K562 (cell line): ENCODE data around the gene GALNT17. TPM values are rescaled to one million over a fixed set of nuclear protein-coding genes. Genes with fewer than 3 reads are reported as not detected.

Source experiments
- ATAC-seq: fragments of 200-7000 bp; cut with Tn5 transposase; 3 replicates; pipeline ENCODE4 v1.9.1; 2020; ENCODE audit warnings: moderate library complexity
- BruUV-seq: library from RNA; stranded (reverse); fragments of 400-500 nt; replicated peaks from 2 replicates; lab custom pipeline; 2021; lab: Mats Ljungman, UMichigan
- CTCF ChIA-PET: fragments of 300-600 bp; formaldehyde crosslinking; extraction: SDS; loops from one replicate; lab custom pipeline; 2021; ENCODE audit warnings: low intra/inter-chr PET ratio; lab: Yijun Ruan, JAX
- POLR2A ChIA-PET: fragments of 300-600, 350-650 bp; sonication (Branson Sonifier 250); formaldehyde crosslinking; extraction: SDS; loops from one replicate; lab custom pipeline; 2021; ENCODE audit warnings: antibody characterized with exemption, inconsistent platforms; lab: Yijun Ruan, JAX
- DNase-seq, 4 experiments: peaks; one replicate each; pipeline versions ENCODE4 v3.0.0 to v3.0.0-alpha.2; 2011 to 2018; ENCODE audit warnings: low spot score in 3 of 4, mixed read lengths in 3 of 4; ENCODE audit errors: extremely low read depth in 1 of 4
- FAIRE-seq: peaks from 2 replicates; lab custom pipeline; 2011; peaks lifted over from hg19 to GRCh38; lab: Jason Lieb, UNC
- H2AFZ ChIP-seq: 2 replicates; pipeline ENCODE4 v1.6.0; 2011; ENCODE audit warnings: low read depth, low read length, control low read depth, inconsistent platforms
- H3K27ac ChIP-seq: fragments of 200-600 bp; 3 replicates; pipeline ENCODE4 v1.8.0; 2011; ENCODE audit warnings: low read depth, mild to moderate bottlenecking, control low read depth, inconsistent platforms, low read length, moderate library complexity, mixed read lengths; ENCODE audit errors: extremely low read depth
- H3K27me3 ChIP-seq, 2 experiments: fragments of 300-600 bp in 1 of 2; 2 replicates in 1 of 2; 3 replicates in 1 of 2; pipeline versions ENCODE4 v1.6.0 to v1.8.0; 2011; ENCODE audit warnings: inconsistent platforms in 2 of 2, low read length in 2 of 2, mild to moderate bottlenecking in 1 of 2, mixed read lengths in 1 of 2, moderate library complexity in 1 of 2; ENCODE audit not compliant: control insufficient read depth in 2 of 2, insufficient read depth in 2 of 2
- H3K36me3 ChIP-seq: fragments of 300-600 bp; 3 replicates; pipeline ENCODE4 v1.8.0; 2011; ENCODE audit warnings: mild to moderate bottlenecking, low read length, inconsistent platforms; ENCODE audit not compliant: control insufficient read depth, insufficient read depth
- H3K4me1 ChIP-seq, 2 experiments: fragments of 200-600 bp in 1 of 2; replicated peaks in 1 of 2; 2 replicates in 1 of 2; 3 replicates in 1 of 2; pipeline versions ENCODE4 v1.5.1 to v1.8.0; 2011; ENCODE audit warnings: inconsistent platforms in 2 of 2, low read length in 2 of 2, mild to moderate bottlenecking in 1 of 2, mixed read lengths in 1 of 2, moderate library complexity in 1 of 2; ENCODE audit not compliant: control insufficient read depth in 2 of 2, insufficient read depth in 2 of 2
- H3K4me2 ChIP-seq: 2 replicates; pipeline ENCODE4 v1.6.1; 2011; ENCODE audit warnings: low read length, control low read depth, inconsistent platforms, mixed read lengths; ENCODE audit not compliant: insufficient read depth
- H3K4me3 ChIP-seq: fragments of 200-600 bp; sonication (generic), shearing (Covaris generic); 2 replicates; pipeline ENCODE4 v1.5.1; 2016; ENCODE audit warnings: control low read depth, inconsistent platforms
- H3K79me2 ChIP-seq: fragments of 200-600 bp; 3 replicates; pipeline ENCODE4 v1.8.0; 2011; ENCODE audit warnings: low read length, inconsistent platforms; ENCODE audit not compliant: control insufficient read depth, insufficient read depth
- H3K9ac ChIP-seq, 2 experiments: 2 replicates each; pipeline versions ENCODE4 v1.6.0 to v1.6.1; 2011; ENCODE audit warnings: low read depth in 2 of 2, low read length in 2 of 2, control low read depth in 1 of 2, inconsistent platforms in 1 of 2, mild to moderate bottlenecking in 1 of 2, mixed read lengths in 1 of 2; ENCODE audit not compliant: insufficient read depth in 1 of 2
- H3K9me1 ChIP-seq: one replicate; pipeline ENCODE4 v1.6.0; 2011; ENCODE audit warnings: inconsistent platforms, mild to moderate bottlenecking, low read length, moderate library complexity; ENCODE audit not compliant: control insufficient read depth, insufficient read depth
- H3K9me3 ChIP-seq: replicated peaks from 2 replicates; pipeline ENCODE4 v1.5.1; 2011; ENCODE audit warnings: low read depth, low read length, inconsistent platforms; ENCODE audit not compliant: control insufficient read depth, insufficient read depth
- H4K20me1 ChIP-seq: replicated peaks from 2 replicates; pipeline ENCODE4 v1.6.1; 2011; ENCODE audit warnings: low read length, inconsistent platforms, mixed read lengths; ENCODE audit not compliant: control insufficient read depth, insufficient read depth
- BRF1 ChIP-seq: IDR thresholded peaks from 3 replicates; pipeline ENCODE4 v1.6.1; 2011; ENCODE audit warnings: borderline replicate concordance, mild to moderate bottlenecking; ENCODE audit not compliant: insufficient read length; ENCODE audit errors: extremely low read depth
- BRF2 ChIP-seq: IDR thresholded peaks from 3 replicates; pipeline ENCODE4 v1.6.1; 2011; ENCODE audit warnings: borderline replicate concordance, mild to moderate bottlenecking; ENCODE audit not compliant: insufficient read length, insufficient read depth
- IFI16 ChIP-seq: fragments of 250-450 bp; sonication (Bioruptor Pico); IDR thresholded peaks from 2 replicates; pipeline ENCODE4 v2.1.2; 2022; ENCODE audit warnings: mild to moderate bottlenecking, inconsistent platforms
- JUNB ChIP-seq: fragments of 450-650 bp; formaldehyde crosslinking; conservative IDR thresholded peaks from 2 replicates; pipeline ENCODE4 v1.4.0; 2020; ENCODE audit warnings: mild to moderate bottlenecking
- LARP7 ChIP-seq: fragments of 450-650 bp; IDR thresholded peaks from 2 replicates; pipeline ENCODE4 v1.6.1; 2016
- MCM3 ChIP-seq: fragments of 450-650 bp; IDR thresholded peaks from 2 replicates; pipeline ENCODE4 v1.6.1; 2016
- MXI1 ChIP-seq: IDR thresholded peaks from 2 replicates; pipeline ENCODE4 v1.6.1; 2011; ENCODE audit warnings: low read depth, mild to moderate bottlenecking, improper control_type of control experiment, low read length
- NCOA2 ChIP-seq, 2 experiments: fragments of 450-650 bp; IDR thresholded peaks; 2 replicates each; pipeline ENCODE4 v1.6.1; 2018; ENCODE audit warnings: mild to moderate bottlenecking in 2 of 2, moderate library complexity in 1 of 2; ENCODE audit not compliant: partially characterized antibody in 2 of 2
- NEUROD1 ChIP-seq: fragments of 150-350 bp; IDR thresholded peaks from 2 replicates; pipeline ENCODE4 v1.6.1; 2014; ENCODE audit warnings: borderline replicate concordance, low read length, low read depth; ENCODE audit not compliant: partially characterized antibody
- POLR2G ChIP-seq: fragments of 200-400 bp; formaldehyde crosslinking; IDR thresholded peaks from 2 replicates; pipeline ENCODE4 v1.6.1; 2017; ENCODE audit warnings: low read depth, mild to moderate bottlenecking, antibody characterized with exemption, low read length, moderate library complexity
- POLR2H ChIP-seq: IDR thresholded peaks from 2 replicates; pipeline ENCODE4 v1.6.1; 2016; ENCODE audit warnings: missing genetic modification characterization, low read depth, mild to moderate bottlenecking, control low read depth, missing compliant biosample characterization, moderate library complexity
- RBM25 ChIP-seq: fragments of 200-400 bp; formaldehyde crosslinking; IDR thresholded peaks from 2 replicates; pipeline ENCODE4 v1.6.1; 2018; ENCODE audit warnings: low read length, low read depth, moderate library complexity; ENCODE audit not compliant: severe bottlenecking
- TRIM28 ChIP-seq: fragments of 450-650 bp; IDR thresholded peaks from 2 replicates; pipeline ENCODE4 v1.6.1; 2017
- UBTF ChIP-seq, 2 experiments: IDR thresholded peaks; 2 replicates each; pipeline ENCODE4 v1.6.1; 2012; ENCODE audit warnings: improper control_type of control experiment in 2 of 2, low read depth in 2 of 2, low read length in 2 of 2, borderline replicate concordance in 1 of 2
- ZFP91 ChIP-seq: sonication (generic); formaldehyde crosslinking; IDR thresholded peaks from 2 replicates; pipeline ENCODE4 v1.8.0; 2022; ENCODE audit warnings: mild to moderate bottlenecking, missing genetic modification reagents
- ZNF175 ChIP-seq: fragments of 200-800 bp; sonication (Bioruptor generic); IDR thresholded peaks from 2 replicates; pipeline ENCODE4 v1.6.1; 2016; ENCODE audit warnings: low read depth, mild to moderate bottlenecking, missing genetic modification characterization, missing compliant biosample characterization
- ZNF583 ChIP-seq: fragments of 250-450 bp; sonication (Bioruptor Pico); IDR thresholded peaks from 2 replicates; pipeline ENCODE4 v1.4.0; 2020
- WGBS: fragments of 100-300 bp; shearing (Covaris generic); methylation state at CpG from one replicate; pipeline ENCODE4 v1.1.6; 2016; ENCODE audit warnings: low coverage, mixed read lengths; ENCODE audit not compliant: insufficient coverage; ENCODE audit errors: missing lambda C conversion rate; 5-methylcytosine and 5-hydroxymethylcytosine counted together
- in situ Hi-C: fragments of 300-500 bp; cut with MboI; formaldehyde crosslinking; loops from 4 replicates; pipeline ENCODE4 v1.15.0; 2018; ENCODE audit warnings: inconsistent platforms, mixed read lengths
- intact Hi-C: fragments of 100-400 bp; cut with micrococcal nuclease; formaldehyde crosslinking; loops from 2 replicates; pipeline ENCODE4 v1.14.2; 2022
- polyA plus RNA-seq, 8 experiments: library from polyadenylated mRNA; depleted of rRNA in 4 of 8; stranded (reverse) in 5 of 8; unstranded in 3 of 8; fragments of >200 nt; fragmentation: Nextera tagmentation in 2 of 8; fragmentation: Illumina TruSeq in 1 of 8; extraction: Ambion mirVana in 2 of 8; extraction: Trizol in 1 of 8; gene quantifications; 2 replicates each; pipeline versions ENCODE4 v1.2.1 to v1.2.3, GENCODE V29; 2011 to 2014; ENCODE audit warnings: inconsistent platforms in 1 of 8, missing spikeins in 1 of 8
- total RNA-seq, 7 experiments: library from RNA; depleted of rRNA in 6 of 7; stranded (reverse); fragments of >200 nt in 6 of 7; fragmentation: Illumina TruSeq in 2 of 7; extraction: Trizol in 2 of 7; gene quantifications; 2 replicates each; pipeline versions ENCODE4 v1.2.1 to v1.2.3, GENCODE V29; 2011 to 2021; ENCODE audit warnings: low replicate concordance in 1 of 7

GALNT17 gene
- total and polyA plus RNA-seq, 9 of the 15 experiments (the other 6 are each of a cell fraction or from before 2014, with no cell fraction given) = not detected

- no peak for TF ChIP-seq NEUROD1
- no peak for TF ChIP-seq NCOA2 (IDR thresholded peaks at IDR 0.05; ENCODE audit: partially characterized antibody in 2 of 2)
- TF ChIP-seq TRIM28 = no peak
- no peak for TF ChIP-seq BRF1
- no peak for TF ChIP-seq LARP7
- no peak for TF ChIP-seq RBM25
- TF ChIP-seq ZNF175 = no peak
- no peak for TF ChIP-seq MXI1
- no peak for TF ChIP-seq IFI16
- TF ChIP-seq MCM3 = no peak
- TF ChIP-seq UBTF (IDR thresholded peaks at IDR 0.05; ENCODE audit: borderline replicate concordance in 1 of 2, low read depth in 2 of 2, low read length in 2 of 2) = no peak
- no peak for TF ChIP-seq POLR2H
- TF ChIP-seq ZFP91 (CRISPR knock-in tag) = no peak
- no peak for TF ChIP-seq JUNB
- TF ChIP-seq ZNF583 (CRISPR knock-in tag) = no peak
- no peak for TF ChIP-seq BRF2
- no peak for TF ChIP-seq POLR2G
- Histone ChIP-seq H3K4me2 (no peak overlapping the region), H3K27ac (no peak overlapping the region), H3K4me3 (no peak overlapping the region), H3K27me3 (peaks cover 2 to 23% of the 10 kb centered on the region in 2 experiments; a peak in 3 of 5 replicates), H3K9me1 (no peaks in the 10 kb centered on the region), H3K4me1 (no peaks in the 10 kb centered on the region), H3K9me3 (no peaks in the 10 kb centered on the region), H3K79me2 (no peaks in the 10 kb centered on the region), H4K20me1 (no peaks in the 10 kb centered on the region), H3K36me3 (no peaks in the 10 kb centered on the region), H2AFZ (no peak overlapping the region), H3K9ac (no peak overlapping the region)
- in situ Hi-C loops = no loop called here
- ChIA-PET CTCF (no interaction called here), POLR2A (no interaction called here)
- no TSS peak for BruUV-seq
- no peak for ATAC-seq
- intact Hi-C loops = no loop called here
- WGBS = 1% methylated on average over 6 of the region's 6 CpGs
- no peak for DNase-seq
- no peak for FAIRE-seq
Measured at GRCh38 chr7:71566991-71567390, 435.0 kb downstream of the GALNT17 start.
